GM18870 (cell line): ENCODE data around the gene ZWILCH.
"Not testable (repeated sequence)": the region's sequence is repeated elsewhere in the genome, so short reads cannot be mapped to it uniquely, and the experiment has no call there.

ENCODE experiments used
- ATAC-seq: cut with Tn5 transposase; IDR thresholded peaks from one replicate; pipeline ENCODE4 v1.9.1; 2021; ENCODE audit warnings: moderate library complexity; ENCODE audit not compliant: unreplicated experiment

ZWILCH gene

DNA sequence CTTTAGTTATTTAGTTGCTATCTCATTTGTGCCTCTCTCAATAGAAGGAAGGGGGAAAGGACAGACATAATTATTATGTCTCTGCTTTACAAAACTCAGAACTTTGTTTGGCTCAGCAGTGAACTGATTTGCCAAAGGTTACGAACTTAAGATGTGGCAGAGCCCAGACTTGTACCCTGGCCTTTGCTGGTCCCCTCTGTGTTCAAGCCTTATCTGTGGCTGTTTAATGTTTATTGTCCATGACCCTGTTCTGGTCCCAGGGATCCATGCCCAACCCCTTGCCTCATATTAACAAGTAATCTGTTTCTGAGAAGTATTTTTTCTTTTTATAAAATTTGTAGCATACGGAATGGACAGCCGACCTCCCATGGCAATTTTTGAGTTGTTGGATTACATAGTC lies 18.2 kb upstream of the ZWILCH start:
- ATAC-seq: no peak

DNA sequence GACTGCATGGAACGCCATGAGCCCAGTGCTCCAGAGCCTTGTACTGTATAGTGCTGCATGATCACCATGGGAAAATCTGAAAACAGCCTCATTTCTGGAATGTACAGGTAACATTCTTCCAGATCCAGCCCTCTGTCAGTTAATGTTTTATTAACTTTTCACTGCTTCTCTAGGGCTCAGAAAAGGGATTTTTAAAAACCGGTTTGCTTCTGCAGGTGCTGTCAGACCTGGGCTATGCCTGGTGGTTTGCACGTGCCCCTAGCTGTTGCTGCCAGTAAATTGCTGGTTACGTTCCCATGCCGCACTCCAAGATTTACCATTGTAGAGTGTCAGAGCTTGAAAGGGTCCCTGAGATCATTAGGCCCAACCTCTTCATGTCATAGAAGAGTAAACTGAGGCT lies 16.6 kb upstream of the ZWILCH start:
- ATAC-seq: no peak

DNA sequence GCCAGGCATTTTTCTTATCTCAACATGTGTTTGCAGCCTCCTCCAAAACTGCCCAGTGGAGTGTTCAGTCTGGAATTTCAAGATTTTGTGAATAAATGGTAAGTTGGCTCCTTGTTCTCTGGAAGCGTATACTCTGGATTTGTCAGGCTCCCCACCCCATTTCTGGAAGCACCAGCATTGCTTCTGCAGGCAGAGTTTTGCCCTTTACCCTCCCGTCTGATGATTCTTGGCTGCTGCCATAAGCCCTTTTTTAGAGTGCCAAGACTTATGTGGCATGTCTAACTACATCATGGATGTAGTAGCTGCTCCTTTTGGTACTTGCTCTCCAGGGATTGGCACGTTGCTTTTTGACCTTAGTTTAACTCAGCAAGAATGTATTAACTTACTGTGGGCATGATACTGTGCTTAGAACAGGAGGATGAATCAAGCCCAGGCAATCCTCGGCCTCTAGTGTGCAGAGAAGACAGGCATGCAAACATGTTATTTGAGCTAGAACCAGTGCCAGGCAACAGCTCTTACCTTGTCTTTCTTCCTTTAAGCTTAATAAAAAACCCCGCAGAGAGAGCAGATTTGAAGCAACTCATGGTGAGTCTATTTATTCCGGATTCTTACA lies 15.8 kb upstream of the ZWILCH start:
- no peak for ATAC-seq

DNA sequence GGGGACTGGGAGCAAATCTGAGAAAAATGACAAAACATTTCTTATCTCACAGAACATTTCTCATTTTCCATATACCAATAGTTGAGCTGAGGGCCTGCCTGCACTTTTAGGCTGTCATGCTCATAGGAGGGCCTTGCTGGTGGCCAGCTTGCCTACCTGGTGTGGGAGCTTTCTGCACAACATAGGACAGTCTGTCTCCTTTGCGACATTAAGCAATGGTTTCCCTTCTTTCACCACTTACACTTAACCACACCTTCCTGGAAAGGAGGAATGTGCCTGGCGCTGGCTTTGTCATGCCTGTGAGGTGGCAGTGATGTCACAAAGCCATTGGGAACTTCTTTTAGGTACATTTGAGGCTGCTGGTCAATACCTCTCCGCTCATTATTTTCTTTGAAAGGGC lies 13.3 kb upstream of the ZWILCH start:
- no peak for ATAC-seq

DNA sequence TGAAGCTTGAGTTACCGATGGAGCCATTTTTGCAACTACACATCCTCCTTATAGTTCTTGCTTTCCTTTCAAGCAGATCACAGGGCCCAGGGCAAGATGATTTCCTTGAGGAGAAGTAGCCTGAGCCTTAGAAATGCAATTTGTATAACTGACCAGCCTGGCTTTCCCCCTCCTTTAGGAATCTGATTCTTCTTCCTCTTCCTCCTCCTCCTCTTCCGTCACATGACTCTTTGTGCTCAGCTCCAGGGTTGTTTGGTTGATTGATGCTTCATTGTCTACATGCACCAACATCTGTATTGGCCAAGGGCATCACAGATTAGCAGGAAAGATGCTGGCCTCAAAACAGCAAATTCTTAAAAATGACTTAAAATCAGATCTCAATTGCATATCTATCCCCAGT lies 10.9 kb upstream of the ZWILCH start:
- ATAC-seq: no peak

DNA sequence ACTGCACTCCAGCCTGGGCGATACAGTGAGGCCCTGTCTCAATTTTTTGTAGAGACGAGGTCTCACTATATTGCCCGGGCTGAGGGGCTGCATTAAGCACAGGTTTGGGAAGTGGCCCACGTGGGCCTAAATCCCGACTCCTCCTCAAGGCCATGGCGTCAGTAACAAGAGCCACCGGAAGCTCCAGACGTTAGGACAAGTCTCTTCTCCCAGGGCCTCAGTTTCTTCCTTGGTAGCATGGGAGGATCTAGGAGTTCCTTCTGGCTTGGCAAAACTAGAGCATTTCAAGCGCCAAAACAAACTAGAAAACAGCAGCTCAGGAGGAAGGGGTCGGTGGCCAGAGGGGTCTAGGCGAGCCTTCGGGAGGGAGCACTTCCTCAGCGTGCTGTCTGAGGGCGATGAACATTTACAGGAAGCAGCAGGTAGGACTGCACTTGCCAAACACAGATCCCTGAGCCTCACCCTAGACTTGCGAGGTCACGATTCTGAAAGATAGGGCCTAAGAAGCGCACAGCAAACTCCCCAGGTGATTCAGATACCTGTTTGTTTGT lies 8.1 kb upstream of the ZWILCH start:
- no peak for ATAC-seq

DNA sequence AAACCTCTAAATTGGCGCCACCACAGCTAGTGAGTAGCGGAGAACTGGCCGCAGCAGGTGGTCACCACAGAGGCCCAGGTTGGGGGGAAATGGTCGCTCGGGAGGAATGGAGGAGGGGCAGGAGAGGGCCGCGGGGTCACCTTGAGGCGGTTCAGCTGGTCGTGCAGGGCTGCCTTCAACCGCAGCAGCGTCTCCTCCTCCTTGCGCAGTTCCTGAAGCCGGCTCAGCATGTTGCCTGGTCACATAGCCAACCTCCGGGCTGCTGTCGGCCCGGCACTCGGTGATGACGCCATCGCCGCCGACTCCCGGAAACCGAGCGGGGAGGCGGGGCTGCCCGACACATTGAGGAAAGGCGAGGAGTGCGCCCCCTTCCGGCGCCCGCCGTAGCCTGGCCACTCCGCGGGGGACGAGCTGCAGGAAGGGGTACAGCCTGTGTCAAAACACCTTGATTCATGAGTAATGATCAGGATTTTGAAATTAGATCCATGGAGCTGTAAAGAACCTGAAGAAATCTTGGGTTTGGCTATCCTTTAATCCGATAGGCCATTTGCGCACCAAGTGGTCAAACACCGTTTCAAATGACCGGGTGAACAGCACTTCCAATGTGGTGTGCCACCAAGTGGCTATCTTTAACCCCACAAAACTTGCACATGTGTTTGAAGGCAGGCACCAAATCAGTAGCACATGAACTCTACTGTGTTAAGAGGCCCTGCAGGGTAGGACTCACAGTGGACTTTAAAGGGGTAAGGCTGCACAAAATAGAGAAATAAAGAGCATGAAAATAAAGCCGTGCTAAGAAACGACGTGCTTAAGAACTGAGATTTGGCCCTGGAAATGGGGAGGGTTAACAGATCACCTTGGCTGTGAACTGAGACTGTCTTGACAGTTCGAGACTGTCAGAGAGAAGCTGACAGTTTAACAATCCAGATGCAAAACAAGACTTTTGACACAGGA lies 7.3 kb upstream of the ZWILCH start, which contains the start of gene SNAPC5:
Gene SNAPC5 (minus strand): TSS at position 261 of the 954 bp plus-strand sequence. CDS start 31 bp downstream, at position 230.
- peak; percentile 57 for ATAC-seq

DNA sequence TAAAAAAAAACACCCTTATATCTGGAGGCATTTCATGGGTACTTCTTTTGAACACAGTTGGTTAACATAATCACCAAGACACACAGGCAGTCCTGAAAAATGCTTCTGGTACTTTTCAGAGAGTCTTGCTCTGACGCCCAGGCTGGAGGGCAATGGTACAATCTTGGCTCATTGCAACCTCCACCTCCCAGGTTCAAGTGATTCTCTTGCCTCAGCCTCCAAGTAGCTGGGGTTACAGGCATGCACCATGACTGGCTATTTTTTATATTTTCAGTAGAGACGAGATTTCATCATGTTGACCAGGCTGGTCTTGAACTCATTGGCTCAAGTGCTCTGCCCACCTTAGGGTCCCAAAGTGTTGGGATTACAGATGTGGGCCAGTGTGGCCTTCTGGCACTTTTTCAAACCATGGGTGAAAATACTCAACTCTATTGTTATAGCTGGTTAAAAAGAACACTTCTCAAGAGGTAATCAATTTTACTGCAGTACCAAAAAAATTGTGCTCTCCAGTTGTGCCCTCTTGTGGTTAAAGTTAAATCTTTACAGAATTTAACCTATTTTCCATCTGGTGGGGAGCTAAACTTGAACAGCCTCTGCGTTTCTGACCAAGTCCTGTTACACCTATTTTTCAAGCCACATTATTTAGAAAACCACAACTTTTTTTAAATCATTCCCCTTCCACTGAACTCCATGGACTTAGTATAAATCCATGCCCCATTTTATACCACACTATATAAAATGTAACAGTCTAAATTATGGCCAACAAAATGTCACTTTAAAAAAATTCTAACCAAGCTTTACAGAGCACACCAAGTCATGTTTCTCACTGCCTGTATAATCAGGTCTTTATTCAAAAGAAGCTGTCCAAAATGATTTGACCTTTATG lies 6.4 kb upstream of the ZWILCH start:
- ATAC-seq: no peak

DNA sequence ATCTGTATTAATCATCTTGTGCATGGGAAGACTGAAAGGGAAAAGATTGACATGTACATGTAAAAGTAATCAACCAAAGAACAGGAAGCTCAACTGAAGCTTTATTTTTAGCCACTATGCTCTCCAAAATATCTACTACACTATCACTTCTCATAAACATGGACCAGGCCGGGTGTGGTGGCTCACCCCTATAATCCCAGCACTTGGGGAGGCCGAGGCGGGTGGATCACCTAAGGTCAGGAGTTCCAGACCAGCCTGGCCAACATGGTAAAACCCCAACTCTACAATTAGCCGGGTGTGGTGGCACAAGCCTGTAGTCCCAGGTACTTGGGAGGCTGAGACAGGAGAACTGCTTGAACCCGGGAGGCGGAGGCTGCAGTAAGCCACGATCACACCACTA lies 4.8 kb upstream of the ZWILCH start:
- not testable (repeated sequence) for ATAC-seq

DNA sequence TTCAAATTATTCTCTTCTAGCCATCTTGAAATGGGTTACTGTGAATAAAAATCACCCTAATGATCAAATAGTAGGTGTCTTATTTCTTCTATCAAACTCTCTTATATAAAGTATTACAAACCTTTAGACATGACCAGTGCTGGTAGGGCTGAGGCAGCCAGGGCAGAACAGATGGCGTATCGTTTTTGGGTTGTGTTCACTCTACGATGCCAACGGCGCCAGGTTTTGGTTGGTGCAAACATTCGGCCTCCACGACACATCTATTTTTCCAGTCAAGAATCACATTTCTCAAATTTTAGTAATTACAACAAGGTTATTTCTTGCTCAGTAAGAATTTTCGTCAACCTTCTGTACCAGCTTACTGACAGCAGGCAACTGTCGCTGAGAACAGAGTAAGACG lies 2.6 kb upstream of the ZWILCH start:
- ATAC-seq: no peak

DNA sequence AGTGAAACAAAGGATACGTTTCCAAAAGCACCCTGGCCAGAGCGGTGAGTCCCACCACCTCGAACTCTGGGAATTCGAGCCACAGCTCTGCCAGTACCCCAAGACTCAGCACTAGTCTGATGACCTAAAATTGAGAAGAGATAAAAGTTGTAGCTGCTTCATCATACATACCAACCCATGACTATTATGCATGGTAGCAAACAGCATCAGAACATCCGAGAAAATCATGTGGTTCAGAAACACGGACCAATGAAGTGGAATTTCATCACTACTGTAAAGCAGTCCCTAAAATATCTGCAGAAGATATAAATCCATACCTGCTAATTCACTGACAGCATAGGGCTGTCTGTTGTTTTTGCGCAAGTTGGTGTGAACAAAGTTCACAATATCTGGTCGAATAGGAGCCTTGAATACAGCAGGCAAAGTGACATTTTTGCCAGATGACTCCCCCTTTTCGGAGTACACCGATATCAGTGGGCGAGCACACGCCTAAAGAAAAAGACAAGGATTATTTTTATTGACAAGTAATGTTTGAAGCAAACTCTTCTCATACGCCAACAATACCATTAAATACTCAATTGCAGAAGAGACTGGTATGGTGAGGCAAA lies 2.0 kb upstream of the ZWILCH start:
- not testable (repeated sequence) for ATAC-seq

DNA sequence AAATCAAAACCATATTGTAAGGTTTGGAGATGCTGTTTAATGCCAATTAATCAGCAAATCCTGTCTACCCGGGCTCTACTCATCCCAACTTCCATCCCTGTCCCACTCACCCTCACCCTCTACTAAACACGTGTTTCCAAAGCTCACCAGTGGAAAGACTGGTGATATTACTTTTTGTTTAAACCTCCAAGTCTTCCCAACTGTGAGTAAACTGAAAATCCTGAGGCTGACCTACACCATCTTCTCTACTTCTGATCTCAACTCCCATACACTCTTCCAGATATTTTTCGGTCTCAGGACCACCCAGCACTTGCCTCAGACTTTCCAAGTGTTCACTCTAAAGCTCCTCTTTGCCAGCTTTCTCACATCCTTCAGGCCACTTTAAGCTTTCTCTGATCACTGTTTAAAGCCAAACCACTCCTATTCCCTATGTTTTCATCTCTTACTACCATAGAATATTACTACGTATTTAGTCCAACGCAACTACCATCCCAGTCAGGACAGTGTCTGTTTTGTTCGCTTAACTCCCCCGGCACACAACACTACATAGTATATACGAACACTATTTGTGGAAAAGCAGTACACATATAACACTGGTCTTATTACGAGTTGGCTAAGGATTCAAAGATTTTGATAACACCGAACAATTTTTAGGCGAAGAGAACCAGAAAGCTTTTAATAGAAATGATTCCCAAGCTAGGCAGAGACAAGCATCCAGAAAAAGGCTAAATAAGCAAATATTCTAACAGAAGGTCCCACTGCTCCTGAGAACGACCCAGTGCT lies 1.2 kb upstream of the ZWILCH start:
- no peak for ATAC-seq

DNA sequence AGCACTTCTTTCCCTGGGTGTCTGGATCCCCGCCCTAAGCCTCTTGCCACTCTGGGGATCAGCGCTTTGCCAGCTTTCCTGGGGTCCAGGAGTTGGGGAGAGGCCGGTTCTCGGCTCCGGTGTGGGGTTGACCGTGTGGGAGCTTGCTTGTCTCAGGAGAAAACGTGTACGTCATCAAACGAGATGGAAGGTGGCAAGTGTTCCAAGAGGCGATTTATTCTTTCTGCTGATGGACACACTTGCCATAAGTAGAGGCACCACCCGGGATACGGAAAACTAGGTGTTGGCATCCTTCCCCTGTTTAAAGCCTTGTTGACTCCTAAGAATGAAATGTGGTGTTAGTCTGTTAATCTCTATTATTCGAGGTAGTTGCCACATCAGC lies 295 bp downstream of the ZWILCH start:
- ATAC-seq: no peak

DNA sequence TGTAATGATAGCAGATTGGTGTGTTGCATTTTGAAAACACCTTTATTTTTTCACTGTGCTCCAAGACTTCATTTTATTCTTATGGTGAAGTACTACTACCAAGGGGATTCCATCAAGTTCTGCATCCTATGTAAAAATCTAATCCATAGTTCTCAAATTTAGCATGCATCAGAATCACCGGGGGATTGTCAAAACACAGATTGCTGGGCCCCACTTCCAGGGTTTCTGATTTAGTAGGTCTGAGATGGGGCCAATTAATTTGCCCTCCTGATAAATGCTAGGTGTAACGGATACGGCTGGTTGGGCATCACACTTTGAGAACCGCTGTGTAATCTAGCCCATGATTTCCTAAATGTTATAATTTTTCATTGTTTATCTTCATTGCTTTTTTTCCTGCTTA lies 692 bp downstream of the ZWILCH start:
- no peak for ATAC-seq

DNA sequence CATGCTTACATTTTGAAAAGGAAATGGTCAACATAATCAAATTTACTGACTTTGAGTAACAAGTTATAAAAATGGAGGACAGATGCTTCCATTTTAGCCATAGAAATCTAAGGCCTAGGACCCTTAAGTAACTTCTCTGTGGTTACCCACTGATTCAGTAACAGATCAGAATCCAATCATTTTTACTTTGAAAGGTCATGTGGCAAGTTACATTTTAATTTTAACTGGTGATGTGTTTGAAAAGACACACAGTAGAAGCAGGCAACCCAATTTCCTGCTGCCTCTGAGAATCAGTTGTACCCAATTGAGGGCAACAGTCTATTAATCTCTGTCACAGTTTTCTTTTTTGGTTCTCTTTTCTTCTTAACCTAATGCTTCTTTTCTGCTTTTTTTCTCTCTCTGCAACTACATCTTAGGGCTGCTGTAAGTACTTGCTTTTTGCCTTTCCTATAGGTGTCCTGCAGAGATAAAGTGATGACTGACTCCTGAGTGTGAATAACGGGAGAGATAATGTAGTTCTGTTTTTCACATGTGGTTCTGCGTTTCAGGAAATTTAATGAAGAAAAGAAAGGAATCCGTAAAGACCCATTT lies 3.3 kb downstream of the ZWILCH start:
- no peak for ATAC-seq

DNA sequence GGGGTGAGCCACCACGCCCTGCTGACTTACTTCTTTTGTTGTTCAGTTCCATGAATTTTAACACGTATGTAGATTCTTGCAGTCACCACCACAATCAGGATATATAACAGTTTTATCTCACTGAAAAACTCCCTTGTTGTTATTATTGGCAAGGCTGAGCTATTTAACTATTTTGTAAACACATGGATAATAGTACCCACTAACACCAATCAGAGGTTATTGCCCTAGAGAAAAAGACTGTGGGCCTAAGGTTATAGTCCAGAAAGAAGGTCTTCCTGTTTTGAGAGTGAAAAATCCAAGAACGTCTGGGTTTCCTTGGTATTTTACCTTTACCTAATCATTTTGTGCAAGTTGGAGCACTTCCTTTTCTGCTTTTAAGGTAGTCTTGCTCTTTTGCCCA lies 9.5 kb downstream of the ZWILCH start:
- no peak for ATAC-seq

DNA sequence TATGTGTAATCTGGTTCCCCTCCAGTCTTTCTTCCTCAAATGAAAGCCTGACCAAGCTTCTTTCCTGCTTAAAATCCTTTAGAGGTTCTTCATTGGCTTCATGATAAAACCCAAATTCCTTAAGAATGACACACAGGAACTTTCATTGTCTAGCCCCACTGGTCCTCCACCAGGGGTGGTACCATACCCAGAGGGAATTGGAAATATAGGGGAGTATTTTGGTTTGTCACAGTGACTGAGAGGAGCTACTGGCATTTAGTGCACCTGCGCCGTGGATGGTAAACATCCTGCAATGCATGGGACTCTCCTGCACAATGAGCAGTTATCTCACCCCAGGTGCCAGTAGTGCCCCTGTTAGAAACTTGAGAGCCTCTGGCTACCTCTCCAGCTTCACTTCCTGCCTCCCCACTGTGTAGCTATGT lies 10.8 kb downstream of the ZWILCH start:
- ATAC-seq: no peak

DNA sequence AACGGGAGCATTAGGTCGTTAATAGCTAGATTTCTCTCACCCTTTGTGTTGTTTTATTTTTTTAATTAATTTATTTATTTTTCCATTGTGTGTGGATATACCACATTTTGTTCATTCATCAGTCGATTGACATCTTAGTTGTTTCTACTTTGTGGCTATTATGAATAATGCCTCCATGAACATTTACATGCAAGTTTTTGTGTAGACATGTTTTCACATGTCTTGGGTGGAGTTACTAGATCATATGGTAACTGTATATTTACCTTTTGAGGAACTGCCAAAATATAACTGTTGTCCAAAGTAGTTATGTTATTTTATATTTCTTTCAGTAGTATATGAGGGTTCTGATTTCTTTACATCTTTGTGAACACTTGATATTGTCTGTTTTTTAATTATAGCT lies 18.8 kb downstream of the ZWILCH start:
- ATAC-seq: no peak

DNA sequence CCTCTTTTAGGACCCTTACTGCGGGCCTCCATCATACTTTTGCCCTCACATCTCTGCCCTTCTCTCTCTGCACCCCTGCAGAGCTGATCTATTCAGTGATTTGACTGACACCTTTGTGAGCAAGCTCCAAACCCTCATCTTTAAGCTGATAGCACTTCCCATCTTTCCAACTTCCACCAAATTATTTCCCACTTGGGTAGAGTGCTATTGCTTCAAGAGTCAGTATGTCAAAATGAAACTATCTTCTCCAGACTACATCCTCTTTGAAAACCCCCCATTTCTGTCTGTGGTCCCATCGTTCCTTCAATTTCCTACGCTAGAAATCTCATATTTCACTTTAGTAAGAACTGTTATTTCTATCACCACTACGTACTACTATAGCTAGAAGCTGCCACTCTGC lies 19.7 kb downstream of the ZWILCH start:
- ATAC-seq: no peak
